ENCODE results near the gene ZNF628. TPM values are rescaled to one million over a fixed set of nuclear protein-coding genes. Genes with fewer than 3 reads are reported as not detected.

ZNF628 gene
- total and polyA plus RNA-seq, 3 experiments from 2014 or later, result 0.36 to 8.7 (median 8.3) TPM

DNA sequence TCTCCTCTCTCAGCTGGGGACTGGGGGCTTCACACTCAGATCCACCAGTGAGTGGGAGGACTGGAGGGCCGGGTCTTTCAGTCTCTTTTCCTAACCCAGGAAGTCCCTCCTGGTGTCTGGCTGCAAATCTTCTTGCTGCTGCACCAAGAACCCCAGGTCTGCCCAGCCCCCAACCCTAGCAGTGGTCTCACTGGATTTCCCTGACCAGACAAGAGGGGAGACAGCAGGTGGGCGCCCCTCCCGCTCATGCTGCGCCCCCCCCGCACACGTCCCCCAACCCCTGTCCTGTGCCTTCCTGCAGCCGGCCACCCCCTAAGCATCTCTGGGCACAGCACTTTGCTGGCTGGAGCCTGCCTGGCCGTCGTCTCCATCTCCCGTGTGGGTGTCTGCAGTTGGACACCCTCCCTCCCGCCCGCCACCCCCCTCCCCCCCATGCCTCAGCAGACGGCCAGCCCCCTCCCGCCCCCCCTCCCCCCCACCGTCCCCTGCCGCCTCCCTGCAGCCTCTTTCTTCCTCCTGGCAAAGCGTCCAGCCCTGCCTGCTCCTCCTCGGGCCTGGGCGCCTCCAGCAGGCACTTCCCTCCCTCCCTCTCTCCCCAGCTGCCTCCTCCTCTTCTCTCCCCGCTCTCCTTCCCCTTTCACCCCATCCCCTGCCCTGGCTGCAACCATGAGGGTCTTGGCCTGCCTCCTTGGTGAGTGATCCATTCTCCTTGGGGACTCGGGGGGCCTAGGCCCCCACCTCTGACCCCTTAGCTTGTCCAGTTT is 11.7 kb downstream of the ZNF628 start, which contains the start of gene SSC5D:
Gene SSC5D (plus strand): TSS at position 513 of the 764 bp plus-strand sequence. CDS start 154 bp downstream, at position 667.
- Histone ChIP-seq H3K27ac (ENCODE audit: low read depth, low read length) (peak within 1 kb of the TSS; percentile 57), H3K4me1 (ENCODE audit: insufficient read depth, low read length) (peaks cover 10% of the 10 kb centered on the region), H3K9me3 (ENCODE audit: low read length) (no peaks in the 10 kb centered on the region), H3K27me3 (ENCODE audit: insufficient read depth, low read length, poor library complexity, severe bottlenecking) (no peaks in the 10 kb centered on the region), H3K4me3 (ENCODE audit: low read length) (no peak within 1 kb of the TSS), H3K36me3 (ENCODE audit: insufficient read depth, low read length) (no peaks in the 10 kb centered on the region)
- Mint-ChIP-seq H3K9me3 (no peaks in the 10 kb centered on the region), H3K27ac (peak within 1 kb of the TSS in 7 of 8 donors; percentile 3 to 86 (median 66)), H3K4me1 (peaks cover 5 to 26% (median 9%) of the 10 kb centered on the region in 3 donors), H3K4me3 (peak within 1 kb of the TSS in 5 of 7 donors; percentile 19 to 83 (median 48)), H3K36me3 (peaks cover 0 to 1% (median 0%) of the 10 kb centered on the region in 3 donors), H3K27me3 (peaks cover 2 to 10% of the 10 kb centered on the region in 2 donors)
- ChIA-PET CTCF (interaction anchor here (1.0 to 6.4 kb wide), 2 partner anchors 16 to 20 kb away, joined by 8 to 34 read pairs; no protein-coding TSS in a partner anchor), POLR2A (no interaction called here)
- no peak for DNase-seq

DNA sequence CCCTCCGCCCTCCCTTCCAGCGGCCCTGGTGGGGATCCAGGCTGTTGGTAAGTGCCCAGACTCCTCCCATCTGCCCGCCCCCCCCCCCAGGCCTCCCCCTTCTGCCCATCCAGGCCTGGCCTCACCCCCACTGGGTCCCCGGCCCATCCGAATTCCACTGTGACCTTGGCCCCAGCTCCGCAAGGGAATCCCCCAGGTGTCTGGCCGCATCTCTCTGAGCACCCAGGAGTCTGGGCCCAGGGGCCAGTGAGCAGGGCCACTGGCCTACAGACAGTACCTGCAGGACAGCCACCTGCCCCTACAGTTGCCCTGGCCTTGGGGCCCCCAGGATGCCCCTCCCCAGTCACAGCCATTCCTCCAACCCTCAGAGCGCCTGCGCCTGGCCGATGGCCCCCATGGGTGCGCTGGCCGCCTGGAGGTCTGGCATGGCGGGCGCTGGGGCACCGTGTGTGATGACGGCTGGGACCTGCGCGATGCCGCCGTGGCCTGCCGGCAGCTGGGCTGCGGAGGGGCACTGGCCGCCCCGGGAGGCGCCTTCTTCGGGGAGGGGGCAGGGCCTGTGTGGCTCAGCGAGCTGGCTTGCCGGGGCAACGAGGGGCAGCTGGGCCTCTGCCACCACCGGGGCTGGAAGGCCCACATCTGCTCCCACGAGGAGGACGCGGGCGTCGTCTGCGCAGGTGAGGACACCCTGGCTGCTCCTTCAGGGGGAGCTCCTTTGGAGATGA is 12.7 kb downstream of the ZNF628 start:
- H3K27me3 Mint-ChIP-seq, result peaks cover 2 to 12% of the 10 kb centered on the region in 2 donors
- peaks cover 0 to 1% (median 0%) of the 10 kb centered on the region in 3 donors for H3K36me3 Mint-ChIP-seq
- H3K4me3 ChIP-seq (ENCODE audit: low read length), result no peak overlapping the region
- peaks cover 6% of the 10 kb centered on the region for H3K4me1 ChIP-seq (ENCODE audit: insufficient read depth, low read length)
- no peak for DNase-seq
- H3K27me3 ChIP-seq (ENCODE audit: insufficient read depth, low read length, poor library complexity, severe bottlenecking), result no peaks in the 10 kb centered on the region
- H3K36me3 ChIP-seq (ENCODE audit: insufficient read depth, low read length), result no peaks in the 10 kb centered on the region
- H3K9me3 ChIP-seq (ENCODE audit: low read length), result no peaks in the 10 kb centered on the region
- CTCF ChIA-PET, result interaction anchor here (0.7 to 6.4 kb wide), 2 partner anchors 15 kb away, joined by 3 to 34 read pairs; no protein-coding TSS in a partner anchor
- H3K27ac ChIP-seq (ENCODE audit: low read depth, low read length), result no peak overlapping the region
- H3K4me1 Mint-ChIP-seq, result peaks cover 5 to 26% (median 9%) of the 10 kb centered on the region in 3 donors
- H3K27ac Mint-ChIP-seq, result no peak overlapping the region
- no peak overlapping the region for H3K4me3 Mint-ChIP-seq
- POLR2A ChIA-PET, result no interaction called here
- H3K9me3 Mint-ChIP-seq, result no peaks in the 10 kb centered on the region

DNA sequence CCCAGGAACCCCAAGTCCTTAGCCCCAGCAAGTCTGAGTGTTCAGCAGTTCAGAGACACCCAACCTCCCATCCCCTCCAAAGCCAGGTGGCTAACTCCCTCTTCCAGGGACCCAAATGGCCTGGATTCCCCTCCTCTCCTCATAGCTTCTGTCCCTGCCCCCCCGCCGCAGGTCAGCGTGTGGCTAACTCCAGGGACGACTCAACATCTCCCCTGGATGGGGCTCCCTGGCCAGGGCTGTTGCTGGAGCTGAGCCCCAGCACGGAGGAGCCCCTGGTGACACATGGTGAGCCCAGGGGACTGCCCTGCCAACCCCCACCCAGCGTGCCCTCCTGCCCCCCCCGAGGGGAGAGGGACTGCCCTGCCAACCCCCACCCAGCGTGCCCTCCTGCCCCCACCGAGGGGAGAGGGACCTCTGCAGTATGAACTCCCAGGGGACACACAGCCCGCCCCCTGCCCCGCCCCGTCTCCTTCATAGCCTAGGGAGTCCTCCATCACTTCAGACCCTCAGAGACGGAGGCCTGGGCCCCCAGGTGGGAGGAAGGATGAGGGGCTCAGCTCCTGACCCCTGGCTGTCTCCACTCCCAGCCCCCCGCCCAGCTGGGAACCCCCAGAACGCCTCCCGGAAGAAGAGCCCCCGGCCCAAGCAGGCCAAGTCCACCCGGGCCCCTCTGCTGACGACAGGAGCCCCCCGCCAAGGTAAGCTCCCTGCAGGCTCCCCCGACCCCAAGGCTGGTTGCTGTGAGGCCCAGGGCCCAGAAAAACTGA is 13.5 kb downstream of the ZNF628 start:
- Mint-ChIP-seq H3K9me3 (no peaks in the 10 kb centered on the region), H3K4me3 (no peak overlapping the region), H3K4me1 (peaks cover 5 to 20% (median 7%) of the 10 kb centered on the region in 3 donors), H3K27ac (no peak overlapping the region), H3K27me3 (peaks cover 3 to 12% of the 10 kb centered on the region in 2 donors), H3K36me3 (peaks cover 0 to 1% (median 0%) of the 10 kb centered on the region in 3 donors)
- no peaks in the 10 kb centered on the region for H3K4me1 ChIP-seq (ENCODE audit: insufficient read depth, low read length)
- H3K36me3 ChIP-seq (ENCODE audit: insufficient read depth, low read length), result no peaks in the 10 kb centered on the region
- DNase-seq, result no peak
- H3K9me3 ChIP-seq (ENCODE audit: low read length), result no peaks in the 10 kb centered on the region
- H3K27me3 ChIP-seq (ENCODE audit: insufficient read depth, low read length, poor library complexity, severe bottlenecking), result no peaks in the 10 kb centered on the region
- H3K27ac ChIP-seq (ENCODE audit: low read depth, low read length), result no peak overlapping the region
- ChIA-PET POLR2A (no interaction called here), CTCF (interaction anchor here (0.7 kb wide), 1 partner anchor 14 kb away, joined by 3 read pairs; no protein-coding TSS in a partner anchor)
- H3K4me3 ChIP-seq (ENCODE audit: low read length), result no peak overlapping the region

DNA sequence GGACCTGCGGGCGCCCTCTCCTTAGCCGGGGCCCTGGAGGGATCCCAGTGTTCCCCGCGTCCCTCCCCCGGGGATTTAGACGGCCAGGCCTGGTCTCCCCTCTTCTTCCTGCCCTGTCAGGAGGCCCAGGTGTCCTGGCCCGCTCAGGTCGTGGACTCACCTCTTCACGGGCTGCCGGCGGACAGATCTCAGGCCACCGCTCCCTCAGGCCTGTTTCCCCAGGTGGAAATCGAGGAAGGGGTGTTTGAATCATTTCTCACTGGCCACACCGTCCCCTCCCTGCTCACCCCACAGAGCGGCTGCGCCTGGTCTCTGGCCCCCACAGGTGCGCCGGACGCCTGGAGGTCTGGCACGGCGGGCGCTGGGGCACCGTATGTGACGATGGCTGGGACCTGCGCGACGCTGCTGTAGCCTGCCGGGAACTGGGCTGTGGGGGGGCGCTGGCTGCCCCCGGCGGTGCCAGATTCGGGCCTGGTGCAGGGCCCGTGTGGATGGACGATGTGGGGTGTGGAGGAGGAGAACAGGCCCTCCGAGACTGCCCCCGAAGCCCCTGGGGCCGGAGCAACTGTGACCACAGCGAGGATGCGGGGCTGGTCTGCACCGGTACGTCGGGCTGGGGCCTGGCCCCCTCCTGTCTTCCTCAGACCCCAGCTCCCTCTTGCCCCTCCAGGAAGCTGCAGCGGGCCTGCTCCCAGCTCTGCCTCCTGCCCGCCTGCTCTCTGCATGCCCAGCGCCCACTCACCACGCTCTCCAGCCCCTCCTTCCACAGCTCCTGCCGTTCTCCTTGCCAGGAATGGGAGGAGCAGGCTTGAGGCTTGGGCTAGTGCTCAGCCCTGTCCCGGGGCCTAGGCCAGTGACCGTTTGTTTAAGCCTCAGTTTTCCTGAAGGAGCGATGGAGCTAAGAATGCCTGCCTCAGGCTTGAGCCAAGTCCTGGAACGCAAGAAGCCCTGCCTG is 14.3 kb downstream of the ZNF628 start:
- H3K4me1 ChIP-seq (ENCODE audit: insufficient read depth, low read length), result no peaks in the 10 kb centered on the region
- no peak overlapping the region for H3K4me3 Mint-ChIP-seq
- DNase-seq, result no peak
- no peak overlapping the region for H3K27ac ChIP-seq (ENCODE audit: low read depth, low read length)
- peaks cover 0 to 1% (median 0%) of the 10 kb centered on the region in 3 donors for H3K36me3 Mint-ChIP-seq
- no peak overlapping the region for H3K4me3 ChIP-seq (ENCODE audit: low read length)
- no peaks in the 10 kb centered on the region for H3K9me3 Mint-ChIP-seq
- ChIA-PET POLR2A (no interaction called here), CTCF (interaction anchor here (1.5 kb wide), 1 partner anchor 13 kb away, joined by 5 read pairs; no protein-coding TSS in a partner anchor)
- H3K36me3 ChIP-seq (ENCODE audit: insufficient read depth, low read length), result no peaks in the 10 kb centered on the region
- no peak overlapping the region for H3K27ac Mint-ChIP-seq
- H3K27me3 Mint-ChIP-seq, result peaks cover 3 to 12% of the 10 kb centered on the region in 2 donors
- no peaks in the 10 kb centered on the region for H3K9me3 ChIP-seq (ENCODE audit: low read length)
- H3K4me1 Mint-ChIP-seq, result peaks cover 3 to 14% (median 5%) of the 10 kb centered on the region in 3 donors
- H3K27me3 ChIP-seq (ENCODE audit: insufficient read depth, low read length, poor library complexity, severe bottlenecking), result no peaks in the 10 kb centered on the region

DNA sequence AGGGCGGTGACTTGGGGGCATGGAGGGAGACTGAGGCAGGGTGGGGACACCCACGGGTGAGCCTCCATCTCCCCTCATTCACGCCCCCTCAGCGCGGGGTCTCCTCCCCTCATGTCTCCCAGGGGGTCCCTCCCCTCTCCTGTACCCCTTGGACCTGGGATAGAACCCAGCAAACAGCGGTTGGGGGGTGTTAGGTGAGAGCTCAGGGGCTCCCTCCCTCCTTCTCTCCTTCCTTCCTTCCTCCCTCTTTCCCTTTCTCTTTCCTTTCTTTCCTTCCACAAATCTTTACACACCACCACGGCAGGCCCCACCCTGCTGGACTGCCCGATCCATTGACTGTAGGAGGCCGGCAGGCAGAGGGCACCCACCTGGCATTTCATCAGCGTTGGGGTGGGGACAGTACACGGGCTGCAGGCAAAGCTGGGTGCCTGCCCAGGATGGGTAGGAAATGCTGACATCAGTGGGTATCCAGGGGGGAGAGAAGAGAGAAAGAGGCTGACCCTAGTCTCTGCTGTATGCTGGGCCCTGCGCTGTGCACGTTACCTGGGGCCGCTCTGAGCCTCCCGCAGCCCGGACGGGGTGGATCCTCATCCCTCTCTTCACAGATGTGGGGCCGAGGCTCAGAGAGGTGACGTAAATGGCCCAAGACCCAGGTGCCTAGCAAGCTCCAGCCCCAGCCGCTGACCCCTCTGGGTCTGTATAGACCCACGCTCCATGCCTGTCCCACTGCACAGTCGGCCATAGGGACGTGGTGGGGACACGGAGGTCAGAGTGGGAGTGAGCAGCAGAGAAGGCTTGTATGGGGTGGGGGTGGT is 15.3 kb downstream of the ZNF628 start:
- Histone ChIP-seq H3K9me3 (ENCODE audit: low read length) (no peaks in the 10 kb centered on the region), H3K27me3 (ENCODE audit: insufficient read depth, low read length, poor library complexity, severe bottlenecking) (no peaks in the 10 kb centered on the region), H3K4me3 (ENCODE audit: low read length) (no peak overlapping the region), H3K27ac (ENCODE audit: low read depth, low read length) (no peak overlapping the region), H3K4me1 (ENCODE audit: insufficient read depth, low read length) (no peaks in the 10 kb centered on the region), H3K36me3 (ENCODE audit: insufficient read depth, low read length) (no peaks in the 10 kb centered on the region)
- Mint-ChIP-seq H3K27me3 (peaks cover 5 to 12% of the 10 kb centered on the region in 2 donors), H3K27ac (peak overlapping the region in 1 of 8 donors; percentile 56), H3K4me1 (peaks cover 0 to 9% (median 0%) of the 10 kb centered on the region in 3 donors), H3K4me3 (no peak overlapping the region), H3K36me3 (no peaks in the 10 kb centered on the region), H3K9me3 (no peaks in the 10 kb centered on the region)
- POLR2A ChIA-PET, result interaction anchor here (0.5 kb wide), 1 partner anchor 15 kb away, joined by 7 read pairs; no protein-coding TSS in a partner anchor
- CTCF ChIA-PET, result interaction anchor here (1.5 kb wide), 1 partner anchor 12 kb away, joined by 5 read pairs; no protein-coding TSS in a partner anchor
- DNase-seq, result no peak

DNA sequence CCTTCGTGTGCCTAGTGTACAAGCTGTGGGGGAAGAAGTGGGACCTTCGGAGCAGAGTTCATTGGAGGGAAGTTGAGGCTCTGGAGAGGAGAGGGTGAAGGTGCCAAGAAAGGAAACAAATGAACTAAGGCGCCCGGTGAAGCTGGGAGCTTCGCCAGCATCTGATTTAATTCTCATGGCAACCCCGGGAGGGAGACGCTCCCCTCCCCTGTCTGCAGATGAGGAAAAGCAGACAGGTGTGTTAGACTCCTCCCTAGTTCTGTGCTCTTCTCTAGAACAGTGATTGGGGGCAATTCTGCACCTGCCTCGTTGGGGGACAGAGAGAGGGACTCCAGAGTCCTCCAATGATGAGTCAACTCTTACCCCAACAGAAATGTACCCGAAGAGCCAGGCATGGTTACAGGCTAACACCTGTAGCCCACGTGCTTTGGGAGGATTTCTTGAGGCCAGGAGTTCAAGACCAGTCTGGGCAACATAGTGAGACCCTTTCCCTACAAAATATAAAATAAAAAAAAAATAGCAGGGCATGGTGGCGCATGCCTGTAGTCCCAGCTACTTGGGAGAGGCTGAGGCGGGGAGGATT is 16.0 kb downstream of the ZNF628 start:
- DNase-seq, result no peak
- Histone ChIP-seq H3K4me3 (ENCODE audit: low read length) (no peak overlapping the region), H3K9me3 (ENCODE audit: low read length) (no peaks in the 10 kb centered on the region), H3K4me1 (ENCODE audit: insufficient read depth, low read length) (no peaks in the 10 kb centered on the region), H3K27ac (ENCODE audit: low read depth, low read length) (no peak overlapping the region), H3K36me3 (ENCODE audit: insufficient read depth, low read length) (no peaks in the 10 kb centered on the region), H3K27me3 (ENCODE audit: insufficient read depth, low read length, poor library complexity, severe bottlenecking) (no peaks in the 10 kb centered on the region)
- H3K27ac Mint-ChIP-seq, result no peak overlapping the region
- POLR2A ChIA-PET, result interaction anchor here (0.5 kb wide), 1 partner anchor 15 kb away, joined by 7 read pairs; no protein-coding TSS in a partner anchor
- no peak overlapping the region for H3K4me3 Mint-ChIP-seq
- H3K36me3 Mint-ChIP-seq, result no peaks in the 10 kb centered on the region
- peaks cover 5 to 12% of the 10 kb centered on the region in 2 donors for H3K27me3 Mint-ChIP-seq
- peaks cover 0 to 3% (median 0%) of the 10 kb centered on the region in 3 donors for H3K4me1 Mint-ChIP-seq
- CTCF ChIA-PET, result interaction anchor here (1.2 to 1.7 kb wide), 2 partner anchors 11 to 25 kb away, joined by 4 read pairs; no protein-coding TSS in a partner anchor
- H3K9me3 Mint-ChIP-seq, result no peaks in the 10 kb centered on the region

Data from CD8-positive, alpha-beta memory T cell (primary cell).